HG03571 (cell line): ENCODE data around the gene FGGY.
A peak's percentile ranks its signal among the peaks of the same experiment; 100 is the strongest.
"Not testable (repeated sequence)": the region's sequence is repeated elsewhere in the genome, so short reads cannot be mapped to it uniquely, and the experiment has no call there.

Source experiments
- ATAC-seq: cut with Tn5 transposase; IDR thresholded peaks from one replicate; pipeline ENCODE4 v1.9.1; 2021; ENCODE audit not compliant: unreplicated experiment

Gene FGGY, protein sequence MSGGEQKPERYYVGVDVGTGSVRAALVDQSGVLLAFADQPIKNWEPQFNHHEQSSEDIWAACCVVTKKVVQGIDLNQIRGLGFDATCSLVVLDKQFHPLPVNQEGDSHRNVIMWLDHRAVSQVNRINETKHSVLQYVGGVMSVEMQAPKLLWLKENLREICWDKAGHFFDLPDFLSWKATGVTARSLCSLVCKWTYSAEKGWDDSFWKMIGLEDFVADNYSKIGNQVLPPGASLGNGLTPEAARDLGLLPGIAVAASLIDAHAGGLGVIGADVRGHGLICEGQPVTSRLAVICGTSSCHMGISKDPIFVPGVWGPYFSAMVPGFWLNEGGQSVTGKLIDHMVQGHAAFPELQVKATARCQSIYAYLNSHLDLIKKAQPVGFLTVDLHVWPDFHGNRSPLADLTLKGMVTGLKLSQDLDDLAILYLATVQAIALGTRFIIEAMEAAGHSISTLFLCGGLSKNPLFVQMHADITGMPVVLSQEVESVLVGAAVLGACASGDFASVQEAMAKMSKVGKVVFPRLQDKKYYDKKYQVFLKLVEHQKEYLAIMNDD

GRCh38 chr1:59296358-59297256 is at the start of gene FGGY:
TSS of gene FGGY (plus strand) at chr1:59297094. CDS start at chr1:59321550, 24,456 bp downstream.
- peak; percentile 96 for ATAC-seq

- ATAC-seq = no peak
These were observed 48.1 kb upstream of the FGGY start for GRCh38 chr1:59248758-59249157.

GRCh38 chr1:59249396-59250137 is 47.3 kb upstream of the FGGY start:
- ATAC-seq = no peak

GRCh38 chr1:59251061-59251460 is 45.8 kb upstream of the FGGY start:
- ATAC-seq = not testable (repeated sequence)

- not testable (repeated sequence) for ATAC-seq
These were observed 40.5 kb upstream of the FGGY start for GRCh38 chr1:59256429-59256828.

- ATAC-seq = no peak
These were observed 38.4 kb upstream of the FGGY start for GRCh38 chr1:59258412-59259032.

GRCh38 chr1:59261537-59261936 is 35.4 kb upstream of the FGGY start:
- ATAC-seq = no peak

GRCh38 chr1:59262631-59263030 is 34.3 kb upstream of the FGGY start:
- no peak for ATAC-seq

GRCh38 chr1:59263111-59263510 is 33.8 kb upstream of the FGGY start:
- no peak for ATAC-seq

- ATAC-seq = no peak
These were observed 31.3 kb upstream of the FGGY start for GRCh38 chr1:59265622-59266021.

GRCh38 chr1:59266180-59266926 is 30.5 kb upstream of the FGGY start:
- peak; percentile 85 for ATAC-seq

DNA sequence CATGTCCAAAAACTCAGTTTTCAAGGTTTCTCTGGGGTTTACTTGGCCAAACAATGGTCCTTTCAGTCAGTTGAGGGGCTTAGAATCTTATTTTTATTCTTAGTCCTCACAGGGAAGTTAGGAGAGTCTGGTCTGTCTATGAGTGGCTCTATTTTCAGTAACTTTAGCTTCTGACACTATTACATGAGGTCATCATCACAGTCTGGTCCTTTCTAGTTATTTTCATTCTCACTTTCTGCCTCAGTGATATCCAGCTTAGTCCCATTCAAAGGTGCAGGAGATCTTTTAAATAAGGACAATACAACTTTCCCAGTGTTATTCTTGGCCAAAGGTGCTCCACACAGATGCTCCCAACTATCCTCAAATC is 30.0 kb upstream of the FGGY start:
- ATAC-seq = no peak

GRCh38 chr1:59268406-59268805 is 28.5 kb upstream of the FGGY start:
- ATAC-seq = no peak

- ATAC-seq = no peak
These were observed 25.2 kb upstream of the FGGY start for GRCh38 chr1:59271561-59272260.

DNA sequence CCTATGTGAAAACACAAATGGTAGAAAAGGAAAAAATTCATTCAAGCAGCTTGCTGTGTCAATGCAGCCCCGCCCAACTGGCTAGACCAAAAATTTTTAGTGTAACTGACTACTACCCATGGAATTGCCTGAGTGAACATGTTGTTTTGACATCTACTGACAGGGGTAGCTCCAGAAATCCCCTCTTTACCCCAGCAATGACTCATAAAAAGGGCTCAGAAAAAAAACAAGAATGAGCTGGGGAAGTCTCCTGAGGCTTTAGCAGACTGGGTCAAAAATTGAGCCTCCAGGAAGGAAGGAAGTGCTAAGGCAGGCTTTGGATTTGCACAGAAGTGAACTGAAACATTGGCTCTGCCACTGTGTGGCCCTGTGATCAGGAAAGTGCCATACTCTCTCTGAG is 24.4 kb upstream of the FGGY start:
- peak; percentile 63 for ATAC-seq

DNA sequence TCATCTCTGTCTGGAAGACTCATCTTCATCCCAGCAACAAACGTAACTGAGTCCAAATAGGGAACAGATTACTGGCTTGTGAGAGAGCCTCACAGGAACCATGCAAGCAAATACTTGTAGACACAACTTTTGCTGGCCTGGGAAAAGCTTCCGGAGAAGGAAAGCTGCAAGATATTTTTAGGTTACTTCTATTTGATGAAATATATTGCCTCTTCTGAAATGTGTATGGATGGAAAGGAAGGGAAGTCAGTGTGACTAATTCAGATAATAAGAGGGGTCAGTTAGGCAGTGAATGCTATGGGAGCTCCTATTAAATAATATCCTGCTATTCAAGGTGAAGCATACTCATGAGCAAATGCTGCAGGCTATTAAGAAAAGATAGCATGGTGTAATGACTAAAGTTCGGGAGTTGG is 20.4 kb upstream of the FGGY start:
- ATAC-seq = no peak

- no peak for ATAC-seq
These were observed 18.0 kb upstream of the FGGY start for GRCh38 chr1:59278780-59279354.

GRCh38 chr1:59279645-59280044 is 17.2 kb upstream of the FGGY start:
- ATAC-seq = no peak

DNA sequence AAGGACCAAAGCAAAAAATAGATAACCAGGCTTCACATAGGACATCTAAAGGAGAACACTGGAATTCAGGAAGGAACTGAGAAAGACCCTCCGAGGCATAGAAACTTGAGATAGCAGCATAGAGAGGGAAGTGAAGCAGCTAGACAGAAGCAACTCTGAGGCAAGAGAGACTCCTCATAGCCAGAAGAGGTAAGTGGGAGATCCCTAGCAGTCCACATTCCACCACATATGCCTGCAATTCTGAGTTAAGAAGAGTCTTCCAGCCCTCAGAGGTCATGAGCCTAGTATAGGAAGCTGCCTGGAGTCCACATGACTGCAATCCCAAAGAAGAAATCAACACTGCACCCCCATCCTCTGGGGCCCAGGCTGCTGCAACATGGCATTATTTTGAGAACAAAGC is 13.9 kb upstream of the FGGY start:
- ATAC-seq = no peak
